Middle frontal gyrus (tissue), 1 donor: ENCODE results near the gene CYYR1.

Experiments
- DNase-seq: peaks from one replicate; pipeline ENCODE4 v3.0.0-alpha.2; 2015; ENCODE audit warnings: low spot score; ENCODE audit errors: extremely low spot score

The CYYR1 gene

GRCh38 chr21:26554365-26554764 is 18.7 kb downstream of the CYYR1 start:
- DNase-seq = no peak

GRCh38 chr21:26553898-26554297 is 19.2 kb downstream of the CYYR1 start:
- DNase-seq = no peak

DNA sequence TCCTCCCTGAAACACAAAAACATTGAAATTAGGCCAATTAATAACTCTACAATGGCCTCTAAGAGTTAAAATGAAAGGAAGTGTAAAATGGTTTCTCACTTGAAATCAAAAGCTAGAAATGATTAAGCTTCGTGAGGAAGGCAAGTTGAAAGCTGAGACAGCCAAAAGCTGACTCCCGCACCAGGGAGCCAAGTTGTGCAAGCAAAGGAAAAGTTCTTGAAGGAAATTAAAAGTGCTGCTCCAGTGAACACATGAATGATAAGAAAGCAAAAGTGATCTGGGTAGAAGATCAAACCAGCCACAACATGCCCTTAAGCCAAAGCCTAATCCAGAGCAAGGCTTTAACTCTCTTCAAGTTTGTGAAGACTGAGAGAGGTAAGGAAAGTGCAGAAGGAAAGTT is 22.8 kb downstream of the CYYR1 start:
- no peak for DNase-seq

DNA sequence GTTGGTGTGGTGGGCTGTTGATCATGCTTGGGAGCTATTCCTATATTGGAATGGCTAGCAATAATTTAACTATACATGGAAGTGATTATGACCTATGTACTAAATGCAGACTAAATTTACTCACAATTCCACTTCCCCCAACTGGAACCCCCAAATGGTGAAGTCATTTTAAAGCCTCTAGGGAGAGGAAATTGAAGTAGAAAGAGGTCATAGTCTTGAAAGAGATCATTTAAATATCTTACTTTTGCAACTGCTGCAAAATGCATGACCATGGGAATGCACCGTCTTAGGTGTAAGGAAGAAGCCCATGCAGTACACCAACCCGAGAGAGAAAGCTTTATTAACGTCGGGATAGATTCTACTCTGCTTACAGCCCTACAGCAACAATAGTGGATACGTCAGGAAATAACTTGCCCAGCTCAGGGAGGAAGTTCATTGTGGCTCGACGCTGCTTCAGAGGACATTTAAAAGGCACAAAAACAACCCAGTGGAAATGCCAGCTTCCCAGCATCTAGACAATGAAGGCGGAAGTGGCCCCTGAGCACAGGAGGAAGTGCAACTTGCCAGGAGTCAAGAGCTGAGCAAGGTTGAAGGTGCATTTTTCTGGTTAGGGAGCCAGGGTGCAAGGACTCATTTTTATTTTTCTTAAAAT is 26.5 kb downstream of the CYYR1 start:
- no peak for DNase-seq

DNA sequence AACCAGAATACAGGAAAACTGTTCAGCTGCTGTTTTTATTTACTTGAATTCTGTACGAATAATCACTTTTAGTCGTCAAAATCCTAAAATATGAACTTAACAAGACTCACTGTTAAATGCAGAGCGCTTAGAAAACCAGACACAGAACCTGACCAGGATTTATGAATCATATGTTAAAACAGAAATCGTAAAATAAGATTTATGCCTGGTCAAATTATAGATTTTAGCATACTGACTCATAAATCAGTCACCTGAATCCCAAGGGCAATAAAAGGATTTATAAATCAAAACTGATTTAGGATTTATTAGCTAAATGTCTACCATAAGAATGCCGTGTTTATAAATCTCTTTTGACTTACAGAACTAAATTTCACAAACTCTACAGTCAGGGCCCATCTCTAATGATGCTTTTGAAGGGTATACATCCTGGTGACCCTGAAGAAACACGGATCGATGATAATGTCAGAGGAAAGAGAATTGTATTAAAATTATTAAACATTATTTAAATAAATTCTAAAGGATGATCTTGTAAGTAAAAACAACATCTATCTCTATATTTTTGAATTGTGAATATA is 28.8 kb downstream of the CYYR1 start:
- no peak for DNase-seq

DNA sequence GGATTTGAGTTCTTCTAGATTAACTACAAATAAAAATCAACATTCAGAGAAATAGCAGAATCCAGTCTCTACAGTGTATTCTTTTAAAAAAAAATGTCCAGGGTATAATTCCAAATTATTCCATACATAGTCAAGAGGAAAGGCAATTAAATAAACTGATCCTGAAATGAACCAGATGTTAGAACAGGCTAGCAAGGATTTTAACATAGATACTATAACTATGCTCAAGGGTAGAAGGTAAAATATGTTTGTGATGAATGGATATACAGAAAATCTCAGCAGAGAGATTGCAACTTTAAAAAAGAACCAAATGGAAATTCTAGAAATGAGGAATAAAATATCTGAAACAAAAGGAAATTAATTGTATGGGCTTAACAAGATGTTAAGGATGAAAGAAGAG is 32.4 kb downstream of the CYYR1 start:
- DNase-seq = no peak

DNA sequence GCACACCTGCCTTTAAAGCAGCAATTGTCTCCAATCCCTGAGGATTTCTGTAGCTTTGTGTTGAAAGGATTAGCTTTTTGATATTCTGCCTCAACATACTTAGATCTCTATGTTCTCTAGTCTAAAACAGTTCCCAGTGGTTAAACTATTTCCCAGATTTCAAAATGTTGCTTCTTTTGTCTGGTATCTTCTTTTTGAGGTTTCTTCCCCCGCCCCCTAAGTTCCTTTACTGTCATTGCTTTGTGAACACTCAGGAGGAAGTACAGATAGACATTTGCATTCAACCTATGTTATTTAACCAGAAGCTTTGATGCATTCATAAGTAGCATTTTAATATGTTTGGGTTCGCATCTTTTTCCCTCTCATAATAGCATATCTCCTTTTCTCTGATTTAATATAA is 33.5 kb downstream of the CYYR1 start:
- DNase-seq = no peak

DNA sequence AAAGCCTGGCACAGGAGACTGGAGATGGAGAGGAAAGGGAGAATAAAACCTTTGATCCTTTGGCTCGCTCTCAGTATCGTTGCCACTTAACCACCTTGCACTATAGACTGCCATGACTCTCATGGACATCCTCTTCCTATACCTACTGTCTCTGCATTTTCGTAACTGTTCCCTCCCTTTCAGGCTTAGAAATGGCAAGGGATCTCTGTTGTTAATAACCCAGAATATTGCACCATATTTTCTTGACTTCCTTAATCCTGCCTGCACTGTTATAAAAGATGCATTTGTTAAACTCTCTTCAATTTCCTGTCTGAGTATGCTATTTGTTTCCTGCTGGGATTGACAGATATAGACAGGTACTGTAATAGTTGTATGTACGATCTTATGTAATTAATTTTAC is 38.6 kb downstream of the CYYR1 start:
- DNase-seq = no peak

DNA sequence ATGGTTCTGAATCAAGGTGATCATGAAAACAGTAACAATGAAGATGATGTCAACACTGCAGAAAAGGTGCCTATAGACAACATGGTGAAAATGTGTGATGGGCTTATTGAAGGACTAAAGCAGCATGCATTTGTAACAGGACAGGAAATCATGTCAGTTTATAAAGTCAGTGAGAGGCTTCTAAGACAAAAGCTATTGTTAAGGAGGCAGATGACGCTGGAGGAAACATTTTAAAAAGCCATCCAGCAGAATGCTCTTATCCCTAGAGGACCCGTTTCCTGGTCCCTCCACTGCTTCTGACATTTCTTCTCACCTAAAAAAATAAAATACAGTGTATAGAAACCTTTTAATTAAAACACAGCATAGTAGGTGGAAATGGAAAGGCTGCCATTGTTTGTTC is 40.9 kb downstream of the CYYR1 start:
- no peak for DNase-seq

DNA sequence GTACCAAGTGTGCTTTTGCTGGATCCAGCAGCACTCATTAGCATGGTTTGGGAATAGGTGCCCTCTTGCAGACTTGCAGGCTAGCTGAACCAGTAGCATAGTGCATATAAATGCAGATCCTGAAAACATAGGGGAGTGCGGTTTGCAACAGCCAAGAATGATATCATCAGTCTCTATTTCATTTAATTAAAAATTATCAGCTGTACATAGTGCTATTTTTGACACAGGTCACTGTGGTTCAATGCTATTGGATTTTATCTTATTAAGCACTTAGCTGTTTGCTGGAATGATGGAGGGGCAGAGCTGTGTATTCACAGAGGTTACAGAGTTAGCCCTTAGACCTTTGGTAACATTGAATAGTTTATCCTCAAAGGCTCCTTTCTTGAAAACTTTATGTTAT is 43.6 kb downstream of the CYYR1 start:
- no peak for DNase-seq

- DNase-seq = no peak
Measured at GRCh38 chr21:26528882-26529281, 44.2 kb downstream of the CYYR1 start.

- no peak for DNase-seq
Measured at GRCh38 chr21:26522704-26523103, 50.4 kb downstream of the CYYR1 start.

GRCh38 chr21:26519142-26519541 is 53.9 kb downstream of the CYYR1 start:
- DNase-seq = no peak

GRCh38 chr21:26515257-26515656 is 57.8 kb downstream of the CYYR1 start:
- DNase-seq = no peak

- no peak for DNase-seq
Measured at GRCh38 chr21:26513212-26513611, 59.9 kb downstream of the CYYR1 start.

DNA sequence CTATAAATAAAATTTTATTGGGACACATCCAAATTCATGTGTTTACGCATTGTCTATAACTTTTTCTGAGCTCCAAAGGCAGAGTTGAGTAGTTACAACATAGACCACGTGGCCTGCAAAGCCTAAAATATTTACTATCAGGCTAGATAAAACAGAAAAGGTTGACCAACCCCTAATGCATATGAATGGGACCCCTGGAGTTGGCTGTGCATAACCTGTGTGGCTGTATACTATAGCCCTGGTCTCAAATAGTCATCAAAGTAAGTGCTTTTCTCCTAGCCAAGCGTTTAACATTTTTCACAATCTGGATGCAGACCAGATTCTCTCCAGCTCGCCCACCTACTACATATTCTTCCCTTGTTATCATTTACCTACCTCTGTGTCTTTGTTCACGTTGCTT is 60.4 kb downstream of the CYYR1 start:
- DNase-seq = no peak

DNA sequence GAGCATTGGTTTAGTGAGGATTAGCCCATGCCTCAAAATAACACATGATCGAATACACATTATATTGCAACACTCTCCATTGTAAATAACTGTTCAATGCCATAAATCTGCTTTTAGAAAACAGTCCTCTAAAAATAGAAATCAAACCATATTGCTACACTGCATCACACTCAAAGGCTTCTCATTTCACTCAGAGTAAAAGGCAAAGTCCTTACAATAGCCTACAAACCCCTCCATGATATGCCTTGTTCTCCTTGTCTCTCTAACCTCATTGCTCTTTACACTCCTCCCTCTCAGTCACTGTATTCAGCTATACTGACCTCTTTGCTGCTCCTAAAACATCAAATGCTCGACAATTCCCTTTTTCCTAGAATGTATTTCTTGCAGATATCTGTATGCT is 64.2 kb downstream of the CYYR1 start:
- DNase-seq = no peak

GRCh38 chr21:26506956-26507355 is 66.1 kb downstream of the CYYR1 start:
- DNase-seq = no peak

- no peak for DNase-seq
Measured at GRCh38 chr21:26505211-26505610, 67.9 kb downstream of the CYYR1 start.

DNA sequence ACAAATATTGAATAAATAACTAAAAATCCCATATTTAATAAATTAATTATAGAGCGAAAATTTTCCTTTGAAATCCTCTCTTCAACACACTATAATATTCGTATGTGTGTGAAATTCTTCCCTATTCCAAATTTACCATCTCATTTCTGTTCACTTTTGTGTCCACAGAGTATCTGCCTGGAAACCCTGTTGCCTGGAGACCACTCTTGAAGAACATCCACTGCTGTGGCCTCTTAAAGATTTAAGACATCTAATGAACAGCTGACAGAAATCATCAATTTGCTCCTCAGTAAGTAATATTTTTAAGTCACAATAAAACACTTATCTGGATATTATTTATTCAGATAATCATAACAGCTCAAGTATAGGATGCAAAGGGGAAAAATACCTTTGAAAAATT is 69.7 kb downstream of the CYYR1 start:
- DNase-seq = no peak

DNA sequence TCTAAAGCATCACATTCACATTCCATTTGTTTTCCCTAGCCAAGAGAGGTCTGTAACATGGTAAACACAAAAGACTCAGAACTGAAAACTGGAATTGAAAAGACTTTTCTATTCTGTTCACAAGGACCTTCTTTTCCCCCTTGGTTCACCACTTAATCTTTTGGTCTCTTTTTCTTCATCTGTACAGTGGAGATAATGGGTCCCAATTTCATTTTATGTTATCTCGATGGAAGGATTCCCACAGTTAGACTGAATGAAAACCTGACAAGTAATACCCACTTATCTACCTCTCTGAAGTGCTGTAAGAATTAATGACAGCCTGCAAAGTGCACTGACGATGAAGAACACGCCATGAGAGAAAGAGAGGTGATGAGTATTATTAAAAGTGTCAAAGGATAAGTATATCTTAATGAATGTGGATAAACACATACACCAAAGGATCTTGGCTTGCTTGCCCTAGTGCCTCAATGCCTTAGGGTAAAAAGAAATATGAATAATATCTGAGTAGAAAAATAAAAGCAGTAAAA is 71.5 kb downstream of the CYYR1 start:
- DNase-seq = no peak

DNA sequence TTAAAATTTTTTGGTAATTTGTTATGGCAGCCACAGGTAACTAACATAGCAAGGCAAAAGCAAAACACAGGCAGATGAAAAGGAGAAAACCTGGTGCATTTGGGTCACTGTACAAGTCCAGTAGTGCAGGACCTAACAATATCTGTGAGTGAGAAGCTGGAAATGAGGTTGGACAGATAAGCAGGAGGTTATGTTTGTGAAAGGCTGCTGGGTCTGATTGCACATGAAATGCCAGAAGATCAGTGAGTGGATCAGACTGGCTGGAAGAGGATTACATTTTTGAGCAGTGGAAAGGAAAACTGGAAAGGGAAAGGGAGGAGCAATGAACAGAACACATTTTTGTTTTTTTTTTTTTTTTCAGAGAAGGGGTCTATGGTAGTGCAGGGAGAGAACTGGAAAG is 73.6 kb downstream of the CYYR1 start:
- no peak for DNase-seq

GRCh38 chr21:26495283-26495849 is 77.7 kb downstream of the CYYR1 start:
- no peak for DNase-seq
